ENCODE results near the gene UFL1. TPM values are rescaled to one million over a fixed set of nuclear protein-coding genes. Genes with fewer than 3 reads are reported as not detected.

Gene UFL1
- total RNA-seq, 1 experiment from 2014 or later, result 12.7 TPM

DNA sequence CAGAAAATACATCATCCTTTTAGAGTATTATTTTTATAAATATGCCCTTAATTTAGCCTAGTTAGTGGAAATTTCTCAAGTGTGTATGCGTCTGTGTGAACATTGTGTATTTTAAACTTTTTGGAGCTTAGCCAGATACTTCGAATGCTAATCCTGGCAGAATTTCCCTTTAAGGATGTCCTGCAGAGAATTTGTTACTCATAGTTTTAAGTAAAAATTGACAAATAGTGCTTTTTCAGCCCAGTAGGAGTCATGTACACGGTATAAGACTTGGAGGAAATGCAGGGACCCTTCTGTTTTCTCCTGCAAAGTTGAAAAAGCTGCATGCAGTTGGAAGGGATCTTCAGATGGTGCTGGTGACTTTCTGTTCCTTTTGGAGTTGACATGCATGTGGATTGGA lies 41.3 kb downstream of the UFL1 start, which contains the start of gene FHL5:
Gene FHL5 (plus strand): TSS at position 243 of the 400 bp plus-strand sequence. CDS start 40,486 bp downstream, outside the sequence.
- Histone ChIP-seq H3K79me2 (ENCODE audit: insufficient read depth, low read length) (no peaks in the 10 kb centered on the region), H3T11ph (ENCODE audit: low read length) (no peak within 1 kb of the TSS), H2BK15ac (ENCODE audit: low read depth, low read length) (no peak within 1 kb of the TSS), H3K27ac (ENCODE audit: insufficient read length, low read depth, low read length) (no peak within 1 kb of the TSS), H2BK120ac (ENCODE audit: low read depth, low read length, poor library complexity, severe bottlenecking) (no peak within 1 kb of the TSS), H3K56ac (ENCODE audit: insufficient read length, low read depth, low read length) (no peak within 1 kb of the TSS), H3K9ac (ENCODE audit: extremely low read depth, insufficient read length, low read length) (no peak within 1 kb of the TSS), H3K4me2 (ENCODE audit: insufficient read depth, insufficient read length, low read length) (no peak within 1 kb of the TSS), H4K91ac (ENCODE audit: insufficient read length, low read depth, low read length) (no peak within 1 kb of the TSS), H2AK5ac (ENCODE audit: insufficient read length, low read length) (no peak within 1 kb of the TSS), H2BK20ac (ENCODE audit: low read depth, low read length, poor library complexity, severe bottlenecking) (no peak within 1 kb of the TSS), H3K23ac (ENCODE audit: insufficient read length, low read depth, low read length) (no peak within 1 kb of the TSS), H4K20me1 (ENCODE audit: control insufficient read depth, insufficient read depth, insufficient read length) (no peaks in the 10 kb centered on the region), H3K23me2 (ENCODE audit: insufficient read length, low read depth, low read length, poor library complexity, severe bottlenecking) (no peaks in the 10 kb centered on the region), H4K8ac (replicated peaks; ENCODE audit: insufficient read length, low read depth, low read length) (no peak within 1 kb of the TSS), H3K79me1 (ENCODE audit: insufficient read depth, low read depth, low read length, poor library complexity, severe bottlenecking) (no peaks in the 10 kb centered on the region), H3K14ac (ENCODE audit: insufficient read depth, low read length) (no peak within 1 kb of the TSS), H2BK5ac (ENCODE audit: insufficient read length, low read length) (no peak within 1 kb of the TSS), H3K27me3 (ENCODE audit: insufficient read depth, low read length) (no peaks in the 10 kb centered on the region; the same call in 1 of the 2 replicates), H2BK12ac (ENCODE audit: insufficient read length, low read depth, low read length) (no peak within 1 kb of the TSS), H4K5ac (ENCODE audit: insufficient read length, low read depth, low read length) (no peak within 1 kb of the TSS), H3K9me3 (ENCODE audit: control insufficient read depth, low read depth, low read length) (no peaks in the 10 kb centered on the region), H3K4me1 (ENCODE audit: insufficient read depth, low read length) (no peaks in the 10 kb centered on the region), H3K18ac (ENCODE audit: insufficient read length, low read depth, low read length) (no peak within 1 kb of the TSS), H2AFZ (ENCODE audit: low read length) (no peak within 1 kb of the TSS), H3K4ac (ENCODE audit: low read depth, low read length) (no peak within 1 kb of the TSS)
- no peaks in the 10 kb centered on the region for H3K9me3 Mint-ChIP-seq
- whole genome bisulfite sequencing (ENCODE audit: extremely low coverage, insufficient read length, low lambda C conversion rate), result no CpG with 5 or more reads among the region's 3 CpGs
- no peaks in the 10 kb centered on the region for H3K27me3 Mint-ChIP-seq (ENCODE audit: low read depth)
- H3K4me1 Mint-ChIP-seq, result peaks cover 13% of the 10 kb centered on the region in 2 experiments
- H3K27ac Mint-ChIP-seq, result no peak within 1 kb of the TSS
- H3K36me3 Mint-ChIP-seq (ENCODE audit: insufficient read depth in 1 of 3, low read depth in 3 of 3), result no peaks in the 10 kb centered on the region
- no peak for DNase-seq
- no peak within 1 kb of the TSS for H3K4me3 Mint-ChIP-seq
- TF ChIP-seq, protein P1, sequence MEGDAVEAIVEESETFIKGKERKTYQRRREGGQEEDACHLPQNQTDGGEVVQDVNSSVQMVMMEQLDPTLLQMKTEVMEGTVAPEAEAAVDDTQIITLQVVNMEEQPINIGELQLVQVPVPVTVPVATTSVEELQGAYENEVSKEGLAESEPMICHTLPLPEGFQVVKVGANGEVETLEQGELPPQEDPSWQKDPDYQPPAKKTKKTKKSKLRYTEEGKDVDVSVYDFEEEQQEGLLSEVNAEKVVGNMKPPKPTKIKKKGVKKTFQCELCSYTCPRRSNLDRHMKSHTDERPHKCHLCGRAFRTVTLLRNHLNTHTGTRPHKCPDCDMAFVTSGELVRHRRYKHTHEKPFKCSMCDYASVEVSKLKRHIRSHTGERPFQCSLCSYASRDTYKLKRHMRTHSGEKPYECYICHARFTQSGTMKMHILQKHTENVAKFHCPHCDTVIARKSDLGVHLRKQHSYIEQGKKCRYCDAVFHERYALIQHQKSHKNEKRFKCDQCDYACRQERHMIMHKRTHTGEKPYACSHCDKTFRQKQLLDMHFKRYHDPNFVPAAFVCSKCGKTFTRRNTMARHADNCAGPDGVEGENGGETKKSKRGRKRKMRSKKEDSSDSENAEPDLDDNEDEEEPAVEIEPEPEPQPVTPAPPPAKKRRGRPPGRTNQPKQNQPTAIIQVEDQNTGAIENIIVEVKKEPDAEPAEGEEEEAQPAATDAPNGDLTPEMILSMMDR (conservative IDR thresholded peaks at IDR 0.05), result no peak
